Measurements from ENCODE around the gene TTC23L. TPM values are rescaled to one million over a fixed set of nuclear protein-coding genes. Genes with fewer than 3 reads are reported as not detected.

TTC23L gene
- total RNA-seq, 1 experiment from 2014 or later = 0.41 TPM

DNA sequence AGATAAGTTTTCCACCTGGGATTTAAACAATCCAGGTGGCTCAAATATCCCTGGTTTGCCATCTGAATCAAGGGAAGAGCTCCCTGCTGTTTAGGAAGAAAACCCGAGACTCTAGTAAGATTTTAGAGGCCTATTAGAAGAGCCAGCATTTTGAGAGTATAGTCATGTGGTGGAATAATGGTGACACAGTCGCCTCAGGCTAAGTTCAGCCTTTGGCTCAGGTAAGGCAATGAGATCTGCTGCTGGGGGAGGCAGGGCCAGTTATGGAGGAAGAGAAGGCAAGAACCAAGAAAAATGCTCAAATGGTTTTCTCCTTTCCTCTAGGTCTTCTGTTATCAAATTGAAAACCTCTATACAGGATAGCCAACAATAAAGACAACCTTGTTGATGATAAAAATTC is 60.1 kb downstream of the TTC23L start:
- ChIA-PET CTCF (no interaction called here), POLR2A (ENCODE audit: low non-redundant PET) (no interaction called here)

DNA sequence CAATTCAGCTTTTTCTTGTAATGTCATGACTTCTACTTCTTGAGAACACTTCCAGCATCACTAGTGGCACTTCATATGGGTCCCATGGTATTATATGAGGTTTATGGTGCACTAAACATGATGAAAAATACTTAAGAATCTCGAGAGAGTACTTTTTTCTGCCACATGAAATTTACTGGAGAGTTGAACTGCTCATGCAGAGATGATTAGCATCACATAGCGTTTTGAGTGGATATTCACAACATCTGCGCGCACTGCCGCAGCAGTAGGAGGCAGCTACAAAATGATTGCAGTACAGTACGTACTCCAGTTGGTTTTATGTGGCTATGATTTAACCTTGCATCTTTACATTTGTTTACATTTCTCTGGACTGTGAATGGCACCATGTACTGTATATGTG is 61.7 kb downstream of the TTC23L start:
- Histone ChIP-seq H3K4me1 (ENCODE audit: insufficient read depth, low read length, poor library complexity, severe bottlenecking) (no peaks in the 10 kb centered on the region), H3K36me3 (ENCODE audit: insufficient read depth, low read length, poor library complexity, severe bottlenecking) (no peaks in the 10 kb centered on the region), H3K27me3 (replicated peaks; ENCODE audit: insufficient read depth, low read depth, low read length, poor library complexity) (no peaks in the 10 kb centered on the region), H3K4me3 (ENCODE audit: low read depth, low read length, poor library complexity, severe bottlenecking) (no peak overlapping the region), H3K27ac (ENCODE audit: low read depth, low read length, poor library complexity, severe bottlenecking) (no peak overlapping the region), H3K9me3 (ENCODE audit: low read depth, low read length, poor library complexity, severe bottlenecking) (no peaks in the 10 kb centered on the region)
- intact Hi-C loops (cut with micrococcal nuclease; ENCODE audit: unreplicated experiment) = loop anchor here (5.0 kb wide), 1 partner anchor 883 kb away; no protein-coding TSS in a partner anchor
- DNase-seq (ENCODE audit: low spot score) = no peak
- no peak for TF ChIP-seq EZH2 (IDR thresholded peaks at IDR 0.05; ENCODE audit: borderline replicate concordance, low read depth, low read length, poor library complexity, severe bottlenecking)
- TF ChIP-seq, protein P1, sequence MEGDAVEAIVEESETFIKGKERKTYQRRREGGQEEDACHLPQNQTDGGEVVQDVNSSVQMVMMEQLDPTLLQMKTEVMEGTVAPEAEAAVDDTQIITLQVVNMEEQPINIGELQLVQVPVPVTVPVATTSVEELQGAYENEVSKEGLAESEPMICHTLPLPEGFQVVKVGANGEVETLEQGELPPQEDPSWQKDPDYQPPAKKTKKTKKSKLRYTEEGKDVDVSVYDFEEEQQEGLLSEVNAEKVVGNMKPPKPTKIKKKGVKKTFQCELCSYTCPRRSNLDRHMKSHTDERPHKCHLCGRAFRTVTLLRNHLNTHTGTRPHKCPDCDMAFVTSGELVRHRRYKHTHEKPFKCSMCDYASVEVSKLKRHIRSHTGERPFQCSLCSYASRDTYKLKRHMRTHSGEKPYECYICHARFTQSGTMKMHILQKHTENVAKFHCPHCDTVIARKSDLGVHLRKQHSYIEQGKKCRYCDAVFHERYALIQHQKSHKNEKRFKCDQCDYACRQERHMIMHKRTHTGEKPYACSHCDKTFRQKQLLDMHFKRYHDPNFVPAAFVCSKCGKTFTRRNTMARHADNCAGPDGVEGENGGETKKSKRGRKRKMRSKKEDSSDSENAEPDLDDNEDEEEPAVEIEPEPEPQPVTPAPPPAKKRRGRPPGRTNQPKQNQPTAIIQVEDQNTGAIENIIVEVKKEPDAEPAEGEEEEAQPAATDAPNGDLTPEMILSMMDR (conservative IDR thresholded peaks at IDR 0.05; ENCODE audit: low read depth, low read length) = no peak
- no TSS peak for BruUV-seq (replicated peaks)
- POLR2A ChIA-PET (ENCODE audit: low non-redundant PET) = no interaction called here
- CTCF ChIA-PET = interaction anchor here (0.7 kb wide), 1 partner anchor 200 kb away, joined by 3 read pairs; no protein-coding TSS in a partner anchor

More for the DNA sequence above, 60.1 kb downstream of the TTC23L start:
- Histone ChIP-seq H3K27me3 (replicated peaks; ENCODE audit: insufficient read depth, low read depth, low read length, poor library complexity) (no peaks in the 10 kb centered on the region), H3K4me1 (ENCODE audit: insufficient read depth, low read length, poor library complexity, severe bottlenecking) (no peaks in the 10 kb centered on the region), H3K36me3 (ENCODE audit: insufficient read depth, low read length, poor library complexity, severe bottlenecking) (no peaks in the 10 kb centered on the region), H3K27ac (ENCODE audit: low read depth, low read length, poor library complexity, severe bottlenecking) (no peak overlapping the region), H3K4me3 (ENCODE audit: low read depth, low read length, poor library complexity, severe bottlenecking) (no peak overlapping the region), H3K9me3 (ENCODE audit: low read depth, low read length, poor library complexity, severe bottlenecking) (no peaks in the 10 kb centered on the region)
- intact Hi-C loops (cut with micrococcal nuclease; ENCODE audit: unreplicated experiment) = loop anchor here (5.0 kb wide), 1 partner anchor 242 kb away; the partner anchor contains the start of gene RAI14
- no TSS peak for BruUV-seq (replicated peaks)
- TF ChIP-seq, protein P1 (conservative IDR thresholded peaks at IDR 0.05; ENCODE audit: low read depth, low read length) = no peak
- TF ChIP-seq EZH2 (IDR thresholded peaks at IDR 0.05; ENCODE audit: borderline replicate concordance, low read depth, low read length, poor library complexity, severe bottlenecking) = no peak
- no peak for DNase-seq (ENCODE audit: low spot score)

DNA sequence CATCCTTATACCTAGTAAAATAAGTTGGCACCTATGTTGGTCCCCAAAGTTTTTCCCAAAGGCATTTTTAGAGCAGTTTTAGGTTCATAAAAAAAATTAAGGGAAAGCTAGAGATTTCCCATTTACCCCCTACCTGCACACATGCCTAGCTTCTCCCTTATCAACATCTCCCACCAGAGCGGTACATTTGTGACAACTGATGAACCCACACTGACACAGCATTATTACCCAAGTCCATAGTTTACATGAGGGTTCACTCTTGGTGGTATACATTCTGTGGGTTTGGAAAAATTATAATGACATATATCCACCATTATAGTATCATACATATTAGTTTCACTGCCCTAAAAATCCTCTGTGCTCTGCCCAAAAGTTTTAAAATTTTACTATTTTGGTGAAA is 64.3 kb downstream of the TTC23L start:
- TF ChIP-seq EZH2 (IDR thresholded peaks at IDR 0.05; ENCODE audit: borderline replicate concordance, low read depth, low read length, poor library complexity, severe bottlenecking) = no peak
- TF ChIP-seq, protein P1 (conservative IDR thresholded peaks at IDR 0.05; ENCODE audit: low read depth, low read length) = no peak
- POLR2A ChIA-PET (ENCODE audit: low non-redundant PET) = interaction anchor here (0.7 kb wide), 1 partner anchor 427 kb away, joined by 8 read pairs; no protein-coding TSS in a partner anchor
- no peaks in the 10 kb centered on the region for H3K4me1 ChIP-seq (ENCODE audit: insufficient read depth, low read length, poor library complexity, severe bottlenecking)
- BruUV-seq (replicated peaks) = no TSS peak
- no peaks in the 10 kb centered on the region for H3K27me3 ChIP-seq (replicated peaks; ENCODE audit: insufficient read depth, low read depth, low read length, poor library complexity)
- H3K27ac ChIP-seq (ENCODE audit: low read depth, low read length, poor library complexity, severe bottlenecking) = no peak overlapping the region
- peaks cover 5% of the 10 kb centered on the region for H3K36me3 ChIP-seq (ENCODE audit: insufficient read depth, low read length, poor library complexity, severe bottlenecking)
- intact Hi-C loops (cut with micrococcal nuclease; ENCODE audit: unreplicated experiment) = loop anchor here (5.0 kb wide), 1 partner anchor 886 kb away; no protein-coding TSS in a partner anchor
- H3K9me3 ChIP-seq (ENCODE audit: low read depth, low read length, poor library complexity, severe bottlenecking) = no peaks in the 10 kb centered on the region
- DNase-seq (ENCODE audit: low spot score) = no peak
- CTCF ChIA-PET = no interaction called here
- no peak overlapping the region for H3K4me3 ChIP-seq (ENCODE audit: low read depth, low read length, poor library complexity, severe bottlenecking)
